ENCODE measurements around the gene CALN1.

Gene CALN1

GRCh38 chr7:72309476-72309875, 102.7 kb downstream of the CALN1 start:
- H3K4me1 ChIP-seq (ENCODE audit: low read length): no peaks in the 10 kb centered on the region
- no peak overlapping the region for H3K27ac ChIP-seq (ENCODE audit: low read length)
- H4K20me1 ChIP-seq (ENCODE audit: insufficient read depth, low read length): no peaks in the 10 kb centered on the region
- TF ChIP-seq EZH2phosphoT487 (IDR thresholded peaks at IDR 0.05; ENCODE audit: low read depth): no peak
- TF ChIP-seq CTCF (IDR thresholded peaks at IDR 0.05; ENCODE audit: low read depth, low read length): no peak
- no peaks in the 10 kb centered on the region for H3K9me3 ChIP-seq (ENCODE audit: insufficient read depth, low read length)
- no peak overlapping the region for H2AFZ ChIP-seq (ENCODE audit: low read depth, low read length)
- no peaks in the 10 kb centered on the region for H3K27me3 ChIP-seq (ENCODE audit: low read depth, low read length)
- H3K4me3 ChIP-seq (ENCODE audit: low read length): no peak overlapping the region
- H3K4me2 ChIP-seq (ENCODE audit: low read length): no peak overlapping the region
- no peaks in the 10 kb centered on the region for H3K79me2 ChIP-seq (ENCODE audit: low read length)
- H3K36me3 ChIP-seq (replicated peaks; ENCODE audit: low read depth, low read length): no peaks in the 10 kb centered on the region
- H3K9ac ChIP-seq (ENCODE audit: low read length): no peak overlapping the region

GRCh38 chr7:72308986-72309385, 103.2 kb downstream of the CALN1 start:
- Histone ChIP-seq H3K79me2 (ENCODE audit: low read length) (no peaks in the 10 kb centered on the region), H3K27me3 (ENCODE audit: low read depth, low read length) (no peaks in the 10 kb centered on the region), H3K9me3 (ENCODE audit: insufficient read depth, low read length) (no peaks in the 10 kb centered on the region), H4K20me1 (ENCODE audit: insufficient read depth, low read length) (no peaks in the 10 kb centered on the region), H3K4me2 (ENCODE audit: low read length) (no peak overlapping the region), H3K36me3 (replicated peaks; ENCODE audit: low read depth, low read length) (no peaks in the 10 kb centered on the region), H3K9ac (ENCODE audit: low read length) (no peak overlapping the region), H3K27ac (ENCODE audit: low read length) (no peak overlapping the region), H2AFZ (ENCODE audit: low read depth, low read length) (no peak overlapping the region), H3K4me1 (ENCODE audit: low read length) (no peaks in the 10 kb centered on the region), H3K4me3 (ENCODE audit: low read length) (no peak overlapping the region)
- TF ChIP-seq CTCF (IDR thresholded peaks at IDR 0.05; ENCODE audit: low read depth, low read length) (no peak), EZH2phosphoT487 (IDR thresholded peaks at IDR 0.05; ENCODE audit: low read depth) (no peak)

- Histone ChIP-seq H3K4me2 (ENCODE audit: low read length) (no peak overlapping the region), H3K79me2 (ENCODE audit: low read length) (no peaks in the 10 kb centered on the region), H3K4me3 (ENCODE audit: low read length) (no peak overlapping the region), H3K27ac (ENCODE audit: low read length) (no peak overlapping the region), H3K36me3 (replicated peaks; ENCODE audit: low read depth, low read length) (no peaks in the 10 kb centered on the region), H3K27me3 (ENCODE audit: low read depth, low read length) (no peaks in the 10 kb centered on the region), H3K9ac (ENCODE audit: low read length) (no peak overlapping the region), H2AFZ (ENCODE audit: low read depth, low read length) (no peak overlapping the region), H4K20me1 (ENCODE audit: insufficient read depth, low read length) (no peaks in the 10 kb centered on the region), H3K4me1 (ENCODE audit: low read length) (no peaks in the 10 kb centered on the region), H3K9me3 (ENCODE audit: insufficient read depth, low read length) (no peaks in the 10 kb centered on the region)
- TF ChIP-seq CTCF (IDR thresholded peaks at IDR 0.05; ENCODE audit: low read depth, low read length) (no peak), EZH2phosphoT487 (IDR thresholded peaks at IDR 0.05; ENCODE audit: low read depth) (no peak)
Measured at GRCh38 chr7:72307566-72307965, 104.6 kb downstream of the CALN1 start.

- no peaks in the 10 kb centered on the region for H3K9me3 ChIP-seq (ENCODE audit: insufficient read depth, low read length)
- no peaks in the 10 kb centered on the region for H3K4me1 ChIP-seq (ENCODE audit: low read length)
- H2AFZ ChIP-seq (ENCODE audit: low read depth, low read length): no peak overlapping the region
- H4K20me1 ChIP-seq (ENCODE audit: insufficient read depth, low read length): no peaks in the 10 kb centered on the region
- TF ChIP-seq CTCF (IDR thresholded peaks at IDR 0.05; ENCODE audit: low read depth, low read length) (no peak), EZH2phosphoT487 (IDR thresholded peaks at IDR 0.05; ENCODE audit: low read depth) (no peak)
- no peaks in the 10 kb centered on the region for H3K79me2 ChIP-seq (ENCODE audit: low read length)
- H3K36me3 ChIP-seq (replicated peaks; ENCODE audit: low read depth, low read length): no peaks in the 10 kb centered on the region
- H3K27ac ChIP-seq (ENCODE audit: low read length): no peak overlapping the region
- H3K9ac ChIP-seq (ENCODE audit: low read length): no peak overlapping the region
- no peak overlapping the region for H3K4me2 ChIP-seq (ENCODE audit: low read length)
- H3K4me3 ChIP-seq (ENCODE audit: low read length): no peak overlapping the region
- no peaks in the 10 kb centered on the region for H3K27me3 ChIP-seq (ENCODE audit: low read depth, low read length)
Measured at GRCh38 chr7:72298912-72299311, 113.2 kb downstream of the CALN1 start.
